ENCODE measurements around the gene SLC6A20. TPM values are rescaled to one million over a fixed set of nuclear protein-coding genes. Genes with fewer than 3 reads are reported as not detected.

SLC6A20 gene
- total RNA-seq, 3 donors from 2014 or later: 0.29 to 2.4 (median 1.2) TPM

DNA sequence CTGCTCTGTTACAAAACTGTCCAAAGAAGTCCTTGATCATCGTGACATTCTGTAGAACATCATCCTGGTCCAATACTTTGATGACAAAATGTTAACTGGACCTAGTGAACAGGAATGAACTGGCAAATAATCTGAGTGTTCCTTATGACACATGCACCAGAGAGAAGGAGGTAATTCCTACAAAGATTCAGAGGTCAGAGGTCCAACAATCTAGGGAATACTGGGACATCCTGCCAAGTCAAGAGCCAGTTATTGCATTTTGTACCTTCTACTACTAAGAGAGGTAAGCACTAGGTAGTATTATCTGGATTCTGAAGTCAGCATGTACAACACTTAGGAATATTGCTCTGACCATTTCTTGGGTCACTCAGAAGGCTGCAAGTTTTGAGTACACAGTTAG is 24.8 kb upstream of the SLC6A20 start:
- no peak for DNase-seq
- Histone ChIP-seq H3K9me3 (peaks cover 2% of the 10 kb centered on the region), H3K4me1 (ENCODE audit: low read depth) (no peaks in the 10 kb centered on the region), H3K36me3 (ENCODE audit: low read depth) (no peaks in the 10 kb centered on the region), H3K4me3 (no peak overlapping the region)
- peak; percentile 23 for ATAC-seq
- intact Hi-C loops (cut with DNase I, micrococcal nuclease): no loop called here
- TF ChIP-seq, protein P1, sequence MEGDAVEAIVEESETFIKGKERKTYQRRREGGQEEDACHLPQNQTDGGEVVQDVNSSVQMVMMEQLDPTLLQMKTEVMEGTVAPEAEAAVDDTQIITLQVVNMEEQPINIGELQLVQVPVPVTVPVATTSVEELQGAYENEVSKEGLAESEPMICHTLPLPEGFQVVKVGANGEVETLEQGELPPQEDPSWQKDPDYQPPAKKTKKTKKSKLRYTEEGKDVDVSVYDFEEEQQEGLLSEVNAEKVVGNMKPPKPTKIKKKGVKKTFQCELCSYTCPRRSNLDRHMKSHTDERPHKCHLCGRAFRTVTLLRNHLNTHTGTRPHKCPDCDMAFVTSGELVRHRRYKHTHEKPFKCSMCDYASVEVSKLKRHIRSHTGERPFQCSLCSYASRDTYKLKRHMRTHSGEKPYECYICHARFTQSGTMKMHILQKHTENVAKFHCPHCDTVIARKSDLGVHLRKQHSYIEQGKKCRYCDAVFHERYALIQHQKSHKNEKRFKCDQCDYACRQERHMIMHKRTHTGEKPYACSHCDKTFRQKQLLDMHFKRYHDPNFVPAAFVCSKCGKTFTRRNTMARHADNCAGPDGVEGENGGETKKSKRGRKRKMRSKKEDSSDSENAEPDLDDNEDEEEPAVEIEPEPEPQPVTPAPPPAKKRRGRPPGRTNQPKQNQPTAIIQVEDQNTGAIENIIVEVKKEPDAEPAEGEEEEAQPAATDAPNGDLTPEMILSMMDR (IDR thresholded peaks at IDR 0.05): no peak

DNA sequence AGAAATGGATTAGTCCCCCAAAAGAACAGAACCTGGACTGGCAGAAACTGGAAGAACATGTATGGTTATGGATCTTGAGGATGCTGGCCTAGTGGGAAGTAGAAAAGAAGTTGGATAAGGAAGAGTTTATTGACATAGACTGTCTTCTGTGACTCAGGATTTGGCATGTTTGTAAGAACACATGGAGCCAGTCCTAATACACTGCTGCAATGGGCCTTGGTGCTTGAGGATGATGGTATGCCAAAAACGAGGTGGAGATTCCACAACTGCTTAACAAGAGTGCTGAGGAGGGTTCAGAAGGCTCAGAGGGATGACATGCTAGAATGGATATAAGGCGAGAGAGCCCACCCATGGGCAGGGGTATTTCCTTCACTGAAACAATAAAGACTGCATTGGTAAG is 23.2 kb upstream of the SLC6A20 start:
- DNase-seq (no peak), ATAC-seq (no peak)
- H3K9me3 ChIP-seq: peaks cover 2% of the 10 kb centered on the region
- TF ChIP-seq, protein P1 (IDR thresholded peaks at IDR 0.05): no peak
- intact Hi-C loops (cut with DNase I, micrococcal nuclease): no loop called here
- no peak overlapping the region for H3K4me3 ChIP-seq
- H3K36me3 ChIP-seq (ENCODE audit: low read depth): no peaks in the 10 kb centered on the region
- no peaks in the 10 kb centered on the region for H3K4me1 ChIP-seq (ENCODE audit: low read depth)

GRCh38 chr3:45817831-45818522 is 21.6 kb upstream of the SLC6A20 start:
- peak in 1 of 3 donors; percentile 28 for DNase-seq

GRCh38 chr3:45816544-45816943 is 20.2 kb upstream of the SLC6A20 start:
- TF ChIP-seq, protein P1 (IDR thresholded peaks at IDR 0.05): no peak
- Histone ChIP-seq H3K4me1 (ENCODE audit: low read depth) (no peaks in the 10 kb centered on the region), H3K9me3 (peaks cover 2% of the 10 kb centered on the region), H3K36me3 (ENCODE audit: low read depth) (no peaks in the 10 kb centered on the region), H3K4me3 (no peak overlapping the region)
- DNase-seq (no peak), ATAC-seq (no peak)
- intact Hi-C loops (cut with DNase I, micrococcal nuclease): no loop called here

More at GRCh38 chr3:45817831-45818522, 21.6 kb upstream of the SLC6A20 start:
- TF ChIP-seq, protein P1 (IDR thresholded peaks at IDR 0.05): no peak
- H3K36me3 ChIP-seq (ENCODE audit: low read depth): no peaks in the 10 kb centered on the region
- H3K4me3 ChIP-seq: no peak overlapping the region
- intact Hi-C loops (cut with DNase I, micrococcal nuclease): no loop called here
- H3K9me3 ChIP-seq: peaks cover 2% of the 10 kb centered on the region
- ATAC-seq: peak; percentile 90
- H3K4me1 ChIP-seq (ENCODE audit: low read depth): no peaks in the 10 kb centered on the region

GRCh38 chr3:45814322-45814721 is 18.0 kb upstream of the SLC6A20 start:
- ATAC-seq: no peak
- DNase-seq: no peak
- Histone ChIP-seq H3K4me1 (ENCODE audit: low read depth) (no peaks in the 10 kb centered on the region), H3K4me3 (no peak overlapping the region), H3K36me3 (ENCODE audit: low read depth) (no peaks in the 10 kb centered on the region), H3K9me3 (peaks cover 2% of the 10 kb centered on the region)
- intact Hi-C loops (cut with DNase I, micrococcal nuclease): no loop called here
- TF ChIP-seq, protein P1 (IDR thresholded peaks at IDR 0.05): no peak

All from mucosa of descending colon (tissue), 3 donors.